Spleen (tissue), 11 donors: ENCODE results near the gene BASP1. TPM values are rescaled to one million over a fixed set of nuclear protein-coding genes. Genes with fewer than 3 reads are reported as not detected.

Experiments used
- DNase-seq: peaks from one replicate; pipeline ENCODE4 v3.0.0-alpha.2; 2020
- H3K27ac ChIP-seq, 8 donors: fragments of 200-600 bp; sonication (generic) in 7 of 8; 1 replicate in 4 of 8; 2 replicates in 4 of 8; pipeline versions ENCODE4 v1.5.0 to v1.8.0; 2016 to 2021; ENCODE audit warnings: inconsistent platforms in 4 of 8, mild to moderate bottlenecking in 4 of 8, moderate library complexity in 1 of 8
- H3K27me3 ChIP-seq, 7 donors: fragments of 200-600 bp; sonication (generic) in 6 of 7; replicated peaks in 1 of 7; 1 replicate in 4 of 7; 2 replicates in 3 of 7; pipeline versions ENCODE4 v1.5.0 to v1.8.0; 2016 to 2021; ENCODE audit warnings: inconsistent platforms in 3 of 7, mild to moderate bottlenecking in 1 of 7
- H3K36me3 ChIP-seq, 6 donors: fragments of 200-600 bp; sonication (generic) in 5 of 6; 1 replicate in 4 of 6; 2 replicates in 2 of 6; pipeline versions ENCODE4 v1.5.0 to v1.8.0; 2016 to 2021; ENCODE audit warnings: inconsistent platforms in 2 of 6
- H3K4me1 ChIP-seq, 6 donors: fragments of 200-600 bp; sonication (generic) in 5 of 6; 1 replicate in 3 of 6; 2 replicates in 3 of 6; pipeline versions ENCODE4 v1.5.0 to v1.8.0; 2016 to 2021; ENCODE audit warnings: inconsistent platforms in 3 of 6
- H3K4me3 ChIP-seq, 8 donors: fragments of 200-600 bp; sonication (generic) in 7 of 8; 1 replicate in 4 of 8; 2 replicates in 4 of 8; pipeline versions ENCODE4 v1.5.0 to v1.8.0; 2016 to 2021; ENCODE audit warnings: inconsistent platforms in 4 of 8, mild to moderate bottlenecking in 4 of 8, moderate library complexity in 2 of 8
- H3K9me3 ChIP-seq, 8 donors: fragments of 200-600 bp; sonication (generic) in 7 of 8; 1 replicate in 4 of 8; 2 replicates in 4 of 8; pipeline versions ENCODE4 v1.5.0 to v1.8.0; 2016 to 2021; ENCODE audit warnings: inconsistent platforms in 4 of 8
- CTCF ChIP-seq, 11 experiments: fragments of 200-600 bp in 7 of 11; fragments of 450-650 bp in 4 of 11; sonication (generic) in 4 of 11; IDR thresholded peaks in 8 of 11; conservative IDR thresholded peaks in 3 of 11; 1 replicate in 7 of 11; 2 replicates in 4 of 11; pipeline versions ENCODE4 v1.4.0 to v1.8.0; 2016 to 2021; ENCODE audit warnings: antibody characterized with exemption in 11 of 11, inconsistent platforms in 4 of 11, mild to moderate bottlenecking in 1 of 11
- POLR2A ChIP-seq, 3 donors: fragments of 450-650 bp; IDR thresholded peaks; one replicate each; pipeline ENCODE4 v1.5.1; 2017; ENCODE audit warnings: antibody characterized with exemption in 3 of 3, mild to moderate bottlenecking in 1 of 3
- POLR2AphosphoS5 ChIP-seq, 3 donors: sonication (generic); formaldehyde crosslinking; IDR thresholded peaks; one replicate each; pipeline ENCODE4 v1.5.1; 2017; ENCODE audit warnings: antibody characterized with exemption in 3 of 3
- WGBS, 5 donors: extraction: QIAGEN DNeasy Blood & Tissue Kit in 3 of 5; methylation state at CpG; one replicate each; pipeline versions ENCODE4 v1.1.5 to v1.1.7; 2013 to 2018; 5-methylcytosine and 5-hydroxymethylcytosine counted together
- intact Hi-C: fragments of 100-400 bp; cut with DNase I; formaldehyde crosslinking; loops from one replicate; pipeline ENCODE4 v1.15.0; 2023; ENCODE audit warnings: low total_unique reads
- polyA plus RNA-seq, 3 donors: library from polyadenylated mRNA; stranded (reverse); fragments of 200-250 nt; gene quantifications; one replicate each; pipeline ENCODE4 v1.2.1, GENCODE V29; 2013
- total RNA-seq, 7 donors: library from RNA; depleted of rRNA in 3 of 7; stranded (reverse); fragments of >200 nt in 3 of 7; fragmentation: NEBNext Ultra II Directional in 4 of 7; extraction: Animal tissue kit (Norgen Biotek cat#: 25700) in 4 of 7; gene quantifications; one replicate each; pipeline versions ENCODE4 v1.1.0 to v1.2.1, GENCODE V29; 2016 to 2021
- donor health status: healthy with polysubstance abuse.
- donor health status: DM: no; HTN: no; CAD: no; lungs with moderate emphysema.
- donor health status: DM: no; HTN: no; CAD: no.
- donor health status: Bipolar disorder and iron deficiency.
- donor health status: healthy.
- donor health status: DM: no; HTN: no; CAD: no.
- donor health status: DM: yes; HTN: yes; CAD: no.

Gene BASP1
- total and polyA plus RNA-seq, 10 donors: 44.5 to 168 (median 102) TPM

GRCh38 chr5:17184588-17184987 lies 32.8 kb upstream of the BASP1 start:
- 66 to 97% (median 94%) methylated on average over 1 of the region's 1 CpG for WGBS, 5 donors
- no peak for TF ChIP-seq POLR2A (IDR thresholded peaks at IDR 0.05)
- TF ChIP-seq CTCF (IDR thresholded peaks at IDR 0.05 in 8 of 11, conservative IDR thresholded peaks at IDR 0.05 in 3 of 11): no peak
- TF ChIP-seq POLR2AphosphoS5 (IDR thresholded peaks at IDR 0.05): no peak
- Histone ChIP-seq H3K36me3 (no peaks in the 10 kb centered on the region), H3K27ac (no peak overlapping the region), H3K9me3 (no peaks in the 10 kb centered on the region), H3K4me1 (peaks cover 0 to 7% (median 4%) of the 10 kb centered on the region in 6 donors), H3K27me3 (no peaks in the 10 kb centered on the region), H3K4me3 (no peak overlapping the region)
- no peak for DNase-seq
- intact Hi-C loops: no loop called here

- DNase-seq: no peak
- Histone ChIP-seq H3K4me3 (no peak overlapping the region), H3K36me3 (no peaks in the 10 kb centered on the region), H3K4me1 (peaks cover 6 to 14% (median 12%) of the 10 kb centered on the region in 6 donors), H3K27me3 (no peaks in the 10 kb centered on the region), H3K9me3 (no peaks in the 10 kb centered on the region), H3K27ac (no peak overlapping the region)
- 85 to 97% (median 88%) methylated on average over 3 of the region's 3 CpGs for whole genome bisulfite sequencing, 5 donors
- TF ChIP-seq POLR2AphosphoS5 (IDR thresholded peaks at IDR 0.05) (no peak), POLR2A (IDR thresholded peaks at IDR 0.05) (no peak)
- intact Hi-C loops: loop anchor here (5.0 kb wide), 2 partner anchors 253 to 393 kb away; no protein-coding TSS in a partner anchor
Measured at GRCh38 chr5:17185349-17185748, 32.1 kb upstream of the BASP1 start.

- H3K27ac ChIP-seq: no peak overlapping the region
- WGBS, 5 donors: 50 to 85% (median 52%) methylated on average over 3 of the region's 3 CpGs
- H3K9me3 ChIP-seq: no peaks in the 10 kb centered on the region
- H3K4me1 ChIP-seq: peaks cover 10 to 19% (median 16%) of the 10 kb centered on the region in 6 donors
- intact Hi-C loops: loop anchor here (5.0 kb wide), 2 partner anchors 253 to 393 kb away; no protein-coding TSS in a partner anchor
- no peak overlapping the region for H3K4me3 ChIP-seq
- H3K27me3 ChIP-seq: no peaks in the 10 kb centered on the region
- TF ChIP-seq CTCF (IDR thresholded peaks at IDR 0.05 in 8 of 11, conservative IDR thresholded peaks at IDR 0.05 in 3 of 11): no peak
- TF ChIP-seq POLR2A (IDR thresholded peaks at IDR 0.05): no peak
- TF ChIP-seq POLR2AphosphoS5 (IDR thresholded peaks at IDR 0.05): no peak
- no peak for DNase-seq
- H3K36me3 ChIP-seq: no peaks in the 10 kb centered on the region
Measured at GRCh38 chr5:17185773-17186172, 31.7 kb upstream of the BASP1 start.

- Histone ChIP-seq H3K9me3 (no peaks in the 10 kb centered on the region), H3K27me3 (no peaks in the 10 kb centered on the region), H3K36me3 (no peaks in the 10 kb centered on the region), H3K27ac (no peak overlapping the region), H3K4me3 (no peak overlapping the region), H3K4me1 (peaks cover 10 to 23% (median 16%) of the 10 kb centered on the region in 6 donors)
- no peak for TF ChIP-seq POLR2A (IDR thresholded peaks at IDR 0.05)
- no peak for TF ChIP-seq CTCF (IDR thresholded peaks at IDR 0.05 in 8 of 11, conservative IDR thresholded peaks at IDR 0.05 in 3 of 11)
- no peak for TF ChIP-seq POLR2AphosphoS5 (IDR thresholded peaks at IDR 0.05)
- intact Hi-C loops: loop anchor here (5.0 kb wide), 2 partner anchors 254 to 394 kb away; no protein-coding TSS in a partner anchor
- DNase-seq: no peak
- 67 to 100% (median 78%) methylated on average over 1 to 4 of the region's 4 CpGs for WGBS, 5 donors
Measured at GRCh38 chr5:17186256-17186655, 31.2 kb upstream of the BASP1 start.
